Activated CD8-positive, alpha-beta memory T cell treated with anti-CD3 and anti-CD28 coated beads, Interleukin-2, amount 50 U/mL, for 24 hours (primary cell): ENCODE results near the gene LAMA2.

ENCODE experiments used
- DNase-seq: peaks from one replicate; pipeline ENCODE4 v3.0.0-alpha.2; 2020; ENCODE audit errors: extremely low read depth

LAMA2 gene

DNA sequence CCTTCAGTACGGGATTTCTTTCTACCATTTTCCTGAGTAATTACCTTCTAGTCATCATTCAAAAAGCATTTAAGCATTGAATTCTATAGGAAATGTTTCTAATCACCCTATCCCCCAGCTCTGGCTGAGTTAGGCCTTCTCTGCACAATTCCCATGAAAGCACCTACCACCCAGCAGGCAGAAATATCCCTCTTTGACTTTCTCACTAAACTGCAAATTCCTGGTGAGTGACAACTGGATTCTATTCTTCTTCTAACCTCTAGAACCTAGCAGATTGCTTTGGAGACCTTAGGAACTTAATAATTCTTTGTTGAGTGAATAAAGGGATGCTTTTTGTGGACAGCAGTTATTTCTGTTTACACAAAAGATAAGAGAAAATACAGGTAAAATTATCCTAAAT, 328.7 kb downstream of the LAMA2 start:
- DNase-seq = no peak

DNA sequence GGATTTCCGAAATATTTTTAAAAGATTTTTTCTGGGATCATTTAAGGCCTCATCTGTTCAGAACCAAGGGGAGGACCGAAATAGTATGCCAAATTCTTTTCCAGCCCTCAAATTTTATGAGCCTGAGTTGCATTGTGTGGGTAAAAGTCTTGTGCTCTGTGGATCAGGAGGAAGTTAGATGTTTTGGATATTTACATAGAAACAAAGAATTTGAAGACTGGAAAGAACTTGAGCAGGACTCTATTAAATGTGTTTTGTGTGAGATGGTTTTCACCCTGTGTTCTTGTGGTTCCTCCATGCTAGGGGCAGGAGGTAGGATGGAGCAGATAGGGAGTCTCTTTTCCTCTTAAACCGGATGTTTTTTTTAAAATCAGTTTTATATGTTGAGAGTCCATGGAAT, 329.1 kb downstream of the LAMA2 start:
- DNase-seq = no peak

DNA sequence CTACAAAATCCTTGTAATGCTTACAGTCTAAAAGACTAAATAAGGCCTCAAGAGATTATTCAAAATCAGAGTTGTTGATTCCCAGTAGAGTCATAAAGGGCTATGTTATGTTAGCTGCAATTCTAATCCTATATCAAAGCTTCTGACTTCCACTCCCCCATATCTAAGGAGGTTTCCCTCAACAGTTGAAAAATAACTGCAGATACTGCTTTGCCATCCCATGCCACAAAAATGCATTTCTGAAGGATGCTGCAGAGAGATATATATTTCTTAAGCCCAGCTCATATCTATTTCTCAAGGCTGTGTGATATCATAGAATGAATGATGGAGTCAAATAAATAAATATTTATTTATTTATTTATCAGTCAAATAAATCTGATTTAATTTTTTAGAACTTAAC, 332.3 kb downstream of the LAMA2 start:
- DNase-seq = no peak

DNA sequence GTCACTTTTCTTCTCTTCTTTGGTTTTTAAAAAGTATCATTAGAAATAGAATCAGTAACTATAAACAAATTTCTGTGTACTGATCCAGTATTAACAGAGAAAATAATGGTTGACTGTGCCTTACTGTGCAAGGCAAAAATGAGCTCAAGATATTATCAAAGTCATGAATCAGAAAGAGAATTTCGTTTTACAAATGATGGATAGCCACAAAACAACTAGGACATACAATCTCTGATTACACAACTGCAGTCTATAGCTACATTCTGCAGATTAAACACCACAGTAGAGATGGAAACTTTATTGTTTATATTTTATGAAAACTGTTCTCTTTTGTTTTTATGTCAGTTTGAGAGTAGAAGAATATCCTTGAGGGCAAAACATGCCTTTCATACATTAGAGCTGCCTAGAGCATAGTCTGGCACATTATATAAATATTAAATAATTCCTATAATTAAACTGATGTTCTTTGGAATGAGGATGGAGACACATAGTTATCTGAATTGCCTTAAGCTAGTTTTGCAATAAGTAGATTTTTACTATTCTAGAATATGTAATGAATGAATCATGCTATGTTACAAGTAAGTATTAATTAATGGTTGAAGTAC, 333.1 kb downstream of the LAMA2 start:
- DNase-seq = no peak

DNA sequence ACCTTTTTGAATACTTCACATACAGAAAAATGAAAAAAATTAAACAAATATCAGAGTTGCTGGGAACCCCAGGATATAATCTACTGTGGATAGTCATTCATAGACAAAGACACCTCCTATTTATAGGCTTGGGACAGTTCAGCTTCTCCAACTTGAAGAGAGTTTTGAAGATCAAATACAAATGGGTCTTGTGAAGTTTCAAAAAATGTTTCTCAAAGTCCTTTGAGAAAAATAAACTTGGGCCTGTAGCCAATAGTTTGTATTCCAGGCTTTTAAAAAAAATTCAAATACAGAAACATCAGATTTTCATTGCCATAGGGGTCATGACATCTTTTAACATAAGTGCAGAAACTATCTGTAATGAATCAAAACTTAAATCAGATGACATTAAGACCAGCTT, 334.8 kb downstream of the LAMA2 start:
- DNase-seq = no peak

DNA sequence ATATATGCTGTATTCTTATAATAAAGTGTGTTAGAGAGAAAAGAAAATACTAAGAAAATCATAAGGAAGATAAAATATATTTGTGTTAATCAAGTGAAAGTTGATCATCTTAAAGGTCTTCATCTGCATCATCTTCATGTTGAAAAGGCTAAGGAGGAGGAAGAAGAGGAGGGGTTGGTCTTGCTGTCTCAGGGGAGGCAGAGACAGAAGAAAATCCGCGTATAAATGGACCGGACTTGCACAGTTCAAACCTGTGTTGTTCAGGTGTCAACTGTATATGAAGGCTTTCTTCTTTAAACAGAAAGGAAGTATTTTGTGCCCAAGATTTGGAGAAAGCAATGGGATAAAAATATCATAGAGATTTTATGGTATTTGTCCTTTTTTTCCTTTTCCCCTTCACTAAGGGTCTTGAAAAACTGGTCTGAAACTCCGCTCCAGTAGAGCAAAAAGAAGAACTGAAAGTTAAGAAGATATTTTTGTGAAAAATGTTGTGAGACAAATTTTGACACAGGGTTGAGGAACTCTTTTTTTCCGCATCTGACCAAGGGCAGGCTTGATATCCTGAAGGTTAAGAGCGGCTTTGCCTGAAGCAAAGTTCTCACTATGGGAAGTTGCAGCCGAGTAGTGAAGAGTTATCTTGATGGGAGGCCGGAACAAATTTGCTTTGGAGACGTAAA, 350.7 kb downstream of the LAMA2 start:
- no peak for DNase-seq

DNA sequence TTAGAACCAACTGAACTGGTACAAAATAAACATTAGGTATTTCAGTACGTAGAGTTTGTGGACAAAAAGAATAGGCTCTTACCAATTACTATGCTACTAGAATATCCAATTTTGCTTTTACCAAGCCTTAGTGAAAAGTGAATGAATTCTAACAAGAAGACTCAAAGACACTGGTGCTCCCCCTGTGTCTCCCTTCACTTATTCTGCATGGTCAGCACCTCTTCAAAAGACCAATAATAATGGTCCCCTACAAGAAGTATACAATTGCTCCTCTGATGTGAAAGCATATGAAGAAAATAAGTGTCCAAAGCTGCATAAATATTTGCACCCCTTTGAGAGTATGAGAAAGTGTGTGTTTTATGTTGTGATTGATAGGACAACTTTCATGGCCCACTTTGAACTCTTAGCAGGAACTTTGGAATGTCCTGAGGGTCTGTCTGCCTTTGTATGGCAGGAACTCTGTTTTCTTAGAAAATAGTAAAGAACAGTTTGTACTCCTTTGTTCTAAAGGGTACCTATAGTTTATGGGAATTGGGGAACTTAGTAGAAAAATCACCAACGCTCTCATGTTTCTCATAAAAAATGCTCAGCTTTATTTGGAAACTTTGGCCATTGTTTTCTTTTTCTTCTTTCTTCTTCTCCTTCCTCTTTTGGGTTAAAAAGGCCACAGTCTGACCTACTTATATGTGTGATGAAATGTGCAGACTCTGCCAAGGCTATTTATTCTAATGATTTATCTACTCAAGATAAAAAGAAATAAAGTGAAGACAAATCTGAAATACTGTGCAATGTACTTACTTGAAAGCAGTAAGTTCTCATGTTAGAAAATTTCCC, 352.4 kb downstream of the LAMA2 start:
- DNase-seq = no peak

DNA sequence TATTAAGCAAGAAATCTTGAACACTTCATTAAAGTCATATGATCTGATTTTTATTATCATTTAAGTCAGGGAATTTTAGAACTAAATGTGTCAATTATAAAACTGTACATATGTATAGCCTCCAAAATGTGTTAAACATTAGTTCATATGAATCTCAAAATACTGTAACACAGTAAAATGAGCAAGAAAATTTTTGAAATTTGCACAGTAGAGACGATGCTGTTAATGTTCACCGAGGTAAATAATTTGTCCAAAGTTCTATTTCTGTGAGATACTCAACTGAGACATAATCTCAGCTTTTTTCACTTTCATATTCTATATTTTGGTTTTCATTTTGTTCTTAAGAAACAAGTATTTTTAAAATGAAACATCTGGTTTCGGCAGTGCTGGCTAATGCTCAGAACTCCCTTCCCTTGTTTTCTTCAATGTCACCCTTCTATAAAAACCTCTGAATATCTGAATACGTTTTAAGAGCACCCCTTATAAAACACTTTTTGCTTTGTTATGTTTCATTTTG, 353.1 kb downstream of the LAMA2 start:
- DNase-seq = no peak

DNA sequence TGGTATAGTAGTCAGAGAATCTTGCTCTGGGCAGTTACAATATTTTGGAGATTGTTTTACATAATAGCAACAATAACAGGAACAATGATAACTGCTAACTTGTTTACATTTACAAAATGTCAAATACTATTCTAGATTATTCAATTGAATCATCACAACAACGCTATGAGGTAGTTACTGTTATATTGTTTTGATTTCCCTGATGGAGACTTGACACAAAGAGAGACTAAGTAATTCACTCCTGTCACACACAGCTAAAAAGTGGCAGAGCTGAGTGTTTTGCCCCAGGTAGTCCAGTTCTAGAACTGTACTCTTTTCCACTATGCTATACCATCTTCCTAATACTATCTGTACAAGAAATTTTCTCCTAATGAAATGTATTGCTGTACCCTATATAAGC, 356.1 kb downstream of the LAMA2 start:
- DNase-seq = no peak

DNA sequence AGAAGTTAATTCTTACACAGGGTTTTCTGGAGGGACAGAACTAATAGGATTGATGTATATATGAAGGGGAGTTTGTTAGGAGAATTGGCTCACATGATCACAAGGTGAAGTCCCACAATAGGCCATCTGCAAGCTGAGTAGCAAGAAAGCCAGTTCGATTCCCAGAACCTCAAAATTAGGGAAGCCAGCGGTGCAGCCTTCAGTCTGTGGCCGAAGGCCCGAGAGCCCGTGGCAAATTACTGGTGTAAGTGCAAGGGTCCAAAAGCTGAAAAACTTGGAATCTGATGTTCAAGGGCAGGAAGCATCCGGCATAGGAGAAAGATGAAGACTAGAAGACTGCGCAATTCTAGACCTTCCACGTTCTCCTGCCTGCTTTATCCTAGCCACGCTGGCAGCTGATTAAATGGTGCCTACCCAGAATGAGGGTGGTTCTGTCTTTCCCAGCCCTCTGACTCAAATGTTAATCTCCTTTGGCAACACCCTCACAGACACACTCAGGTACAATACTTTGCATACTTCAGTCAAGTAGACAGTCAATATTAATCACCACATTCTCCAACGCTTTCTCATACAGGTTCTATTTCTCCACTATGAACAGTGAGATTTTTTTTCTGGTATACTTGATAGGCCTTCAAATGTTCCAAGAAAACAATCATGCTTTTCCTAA, 357.0 kb downstream of the LAMA2 start:
- no peak for DNase-seq

DNA sequence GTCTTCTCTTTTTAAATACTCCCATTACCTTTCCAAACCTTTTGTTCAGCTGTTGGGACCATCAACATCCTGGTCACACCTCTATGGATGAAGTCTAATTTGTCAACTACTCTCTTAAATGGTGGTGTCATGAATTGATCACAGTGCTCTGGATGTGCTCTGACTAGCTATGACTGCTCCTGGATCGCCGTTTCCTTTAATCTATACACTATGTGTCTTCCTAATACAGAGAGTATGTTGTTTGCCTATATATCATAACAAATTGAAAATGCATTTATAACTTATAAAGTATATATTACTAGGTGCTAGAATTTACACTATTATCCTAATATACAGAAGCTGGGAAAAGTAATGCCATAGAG, 357.5 kb downstream of the LAMA2 start:
- DNase-seq = no peak

DNA sequence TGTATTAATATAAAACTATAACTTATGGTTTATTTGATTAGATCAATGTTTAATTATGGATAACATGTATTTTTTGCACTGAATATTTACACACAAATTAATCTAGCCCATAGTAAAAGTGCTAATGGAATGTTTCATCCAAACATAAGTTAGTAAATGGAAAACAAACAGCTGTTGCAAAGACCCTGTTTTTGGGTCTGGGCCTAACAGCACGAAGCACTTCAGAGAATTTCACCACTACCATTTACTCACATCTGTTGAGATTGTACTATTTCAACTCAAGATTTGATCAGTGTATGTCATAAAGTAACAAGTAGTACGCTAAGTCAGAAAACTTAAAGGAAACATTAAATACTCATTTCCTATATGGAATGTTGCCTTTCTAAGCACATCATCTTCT, 359.6 kb downstream of the LAMA2 start:
- no peak for DNase-seq

DNA sequence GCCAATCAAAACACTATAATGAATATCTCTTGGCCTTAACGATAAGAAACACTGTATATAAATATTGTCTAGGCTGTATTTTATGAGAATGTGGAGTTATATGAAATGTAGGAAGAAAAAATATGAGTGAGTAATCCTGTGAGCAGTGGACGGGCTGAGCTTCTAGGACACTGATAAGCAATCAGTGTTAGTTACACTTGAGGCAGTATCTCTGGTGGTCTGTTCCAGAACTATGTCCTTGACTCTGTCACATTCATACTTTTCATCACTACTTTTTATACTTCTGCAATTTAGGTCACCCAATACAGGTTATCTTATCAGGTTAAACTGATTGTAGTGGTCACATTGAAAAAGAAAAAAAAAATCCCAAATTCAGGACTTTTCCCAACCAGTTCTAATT, 360.4 kb downstream of the LAMA2 start:
- no peak for DNase-seq

DNA sequence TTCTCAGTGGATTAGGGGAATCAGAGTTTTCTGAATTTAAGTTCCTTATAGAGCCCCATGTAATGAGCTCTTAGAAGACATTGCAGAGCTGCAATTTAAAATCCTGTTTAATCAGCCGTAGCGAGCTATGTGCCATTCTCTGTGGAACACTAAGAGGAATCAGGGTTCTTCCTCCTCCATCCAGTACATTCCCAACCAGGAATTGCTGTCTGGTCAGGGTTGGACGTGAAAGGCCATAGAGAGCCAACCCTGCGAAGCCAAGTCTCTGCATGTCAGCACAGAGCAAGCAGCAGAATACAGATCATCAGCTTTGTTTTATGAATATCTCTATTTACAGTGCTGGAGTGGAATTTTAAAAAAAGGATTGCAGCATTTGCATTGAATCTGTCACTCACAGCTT, 366.0 kb downstream of the LAMA2 start:
- no peak for DNase-seq

DNA sequence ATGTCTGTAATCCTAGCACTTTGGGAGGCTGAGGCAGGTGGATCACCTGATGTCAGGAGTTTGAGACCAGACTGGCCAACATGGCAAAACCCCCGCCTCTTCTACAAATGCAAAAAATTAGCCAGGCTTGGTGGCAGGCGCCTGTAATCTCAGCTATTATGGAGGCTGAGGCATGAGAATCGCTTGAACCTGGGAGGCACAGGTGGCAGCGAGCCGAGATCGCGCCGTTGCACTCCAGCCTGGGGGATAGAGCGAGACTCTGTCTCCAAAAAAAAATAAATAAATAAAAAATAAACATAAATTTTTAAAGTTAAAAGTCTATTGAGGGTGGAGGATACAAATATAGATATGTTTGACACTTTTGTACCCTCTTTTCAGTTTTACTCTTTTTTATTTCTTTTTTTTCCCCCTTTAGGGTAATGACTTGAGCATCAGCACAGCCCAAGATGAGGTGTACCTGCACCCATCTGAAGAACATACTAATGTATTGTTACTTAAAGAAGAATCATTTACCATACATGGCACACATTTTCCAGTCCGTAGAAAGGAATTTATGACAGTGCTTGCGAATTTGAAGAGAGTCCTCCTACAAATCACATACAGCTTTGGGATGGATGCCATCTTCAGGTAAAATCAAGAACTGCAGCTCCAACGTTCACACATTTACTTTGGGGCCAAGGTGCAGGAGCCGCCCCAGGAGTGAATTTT, 368.9 kb downstream of the LAMA2 start:
- DNase-seq = peak; percentile 18

DNA sequence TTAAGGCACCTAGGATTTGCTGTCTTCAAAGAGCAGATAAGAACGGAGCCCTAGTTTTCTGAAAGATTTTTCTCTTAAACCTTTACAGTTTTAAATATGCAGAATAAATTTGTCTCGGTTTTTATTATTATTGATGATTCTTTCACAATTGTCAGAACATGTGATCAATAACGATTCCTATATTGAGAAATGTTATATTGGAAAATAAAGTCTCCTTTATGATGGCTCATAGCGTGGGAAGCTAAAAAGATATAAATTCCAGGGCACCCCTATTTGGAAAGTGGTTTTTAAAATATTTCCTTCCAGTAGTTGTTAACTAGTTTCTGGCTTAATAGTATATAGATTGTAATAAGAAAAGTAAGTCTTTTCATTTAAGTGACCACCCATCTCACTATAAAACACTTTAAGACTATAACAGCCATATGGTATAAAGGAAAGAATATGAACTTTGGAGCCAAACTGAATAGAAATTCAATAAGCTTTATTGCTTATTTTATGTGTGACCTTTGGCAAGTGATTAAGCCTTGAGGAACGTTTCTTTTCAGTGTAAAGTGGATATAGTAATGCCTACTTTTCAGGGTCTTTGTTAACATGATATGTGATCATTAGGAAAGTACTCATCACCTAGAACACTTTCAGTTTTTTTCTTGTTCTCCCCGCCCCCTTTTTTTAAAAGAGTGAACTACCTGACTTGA, 369.6 kb downstream of the LAMA2 start:
- DNase-seq = no peak

DNA sequence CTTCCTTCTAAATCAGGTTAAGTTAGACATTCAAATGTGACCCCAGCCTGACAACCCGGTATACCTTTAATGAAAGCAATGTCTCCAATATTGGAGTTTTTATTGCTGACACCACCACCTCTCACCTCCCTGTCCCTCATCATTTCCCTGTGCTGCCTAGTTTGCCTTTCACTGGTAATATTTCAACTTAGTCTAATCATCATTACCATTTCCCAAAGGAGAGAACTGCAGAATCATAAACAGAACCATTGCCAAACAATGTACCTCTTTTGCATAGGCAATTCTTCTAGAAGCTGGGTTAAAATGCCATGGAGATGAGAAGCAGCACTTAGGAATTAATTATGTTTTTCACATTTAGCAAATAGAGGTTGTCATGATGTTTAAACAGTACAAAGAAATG, 370.3 kb downstream of the LAMA2 start:
- no peak for DNase-seq

DNA sequence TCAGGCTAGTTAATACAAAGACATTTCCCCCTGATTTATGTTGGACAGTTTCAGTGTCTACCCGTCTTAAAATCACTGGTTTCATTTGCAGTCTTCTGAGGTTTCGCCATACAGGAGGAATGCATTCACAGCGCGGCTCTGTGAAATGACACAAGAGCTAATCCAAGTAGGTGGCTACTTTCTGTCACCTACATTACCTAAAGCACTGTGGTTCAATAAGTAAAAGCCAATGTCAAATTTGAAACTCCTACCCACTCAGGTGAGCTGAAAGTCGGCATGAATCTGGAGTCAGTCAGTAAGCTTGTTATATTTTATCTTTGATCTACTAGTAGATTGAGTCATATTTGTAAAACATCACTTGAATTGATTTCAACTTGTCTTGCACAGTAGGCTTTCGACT, 370.8 kb downstream of the LAMA2 start:
- DNase-seq = no peak

DNA sequence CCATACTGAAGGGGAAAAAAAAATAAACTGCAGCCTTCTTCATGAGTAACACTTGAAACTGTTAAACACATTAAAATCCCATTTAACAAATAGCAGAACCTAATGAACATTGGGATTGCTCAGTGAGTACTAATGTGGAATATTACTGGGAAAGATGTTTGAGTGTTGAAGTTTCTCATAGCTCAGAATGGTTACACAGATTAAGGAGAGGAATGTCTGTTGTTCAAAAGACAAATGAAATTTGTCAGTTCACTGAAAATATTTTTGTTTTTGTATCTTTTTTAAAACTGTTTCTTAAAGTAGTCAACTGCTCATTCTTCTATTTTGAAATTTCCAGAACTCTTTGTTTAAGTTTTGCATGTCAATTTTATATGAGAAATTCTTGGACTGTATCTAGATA, 374.3 kb downstream of the LAMA2 start:
- no peak for DNase-seq

DNA sequence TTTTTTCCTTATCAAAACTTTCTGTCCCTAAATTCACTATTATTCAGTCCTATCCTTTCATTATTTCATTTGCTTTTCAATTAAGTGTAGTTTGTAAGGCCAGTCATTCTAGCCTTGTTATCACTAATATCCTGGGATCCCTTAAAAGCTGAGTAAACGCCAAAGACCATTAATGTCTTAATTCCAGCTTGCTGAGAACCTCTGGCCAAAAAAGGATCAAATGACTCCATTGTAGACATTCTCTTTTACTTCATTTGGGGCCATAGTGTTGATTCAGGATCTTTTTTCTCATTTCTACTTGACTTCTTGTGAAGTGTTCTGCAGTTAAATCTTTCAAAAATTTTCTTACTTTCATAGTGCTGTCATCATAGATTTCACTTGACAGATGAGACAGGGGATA, 379.7 kb downstream of the LAMA2 start:
- DNase-seq = no peak

DNA sequence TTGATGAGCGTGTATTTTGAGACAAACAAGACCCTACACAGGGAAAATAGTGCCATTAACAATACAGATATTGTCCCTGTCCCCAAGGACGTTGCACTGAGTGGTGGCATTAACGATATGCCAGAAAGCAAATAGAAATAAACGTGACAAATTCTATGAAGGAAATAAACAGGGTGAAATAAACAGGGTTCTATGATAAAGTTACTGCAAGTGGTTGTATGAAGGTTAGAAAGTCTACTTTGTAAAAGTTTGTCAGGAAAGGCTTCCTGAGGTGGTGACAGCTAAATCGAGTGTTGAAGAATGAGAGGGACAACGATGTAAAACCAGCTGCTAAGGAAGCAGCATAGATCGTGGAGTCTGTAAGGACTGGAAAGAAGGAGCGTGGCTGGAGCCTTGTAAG, 380.2 kb downstream of the LAMA2 start:
- DNase-seq = no peak
